Fibroblast of lung (primary cell): Measurements from ENCODE around the gene PNMA6E. TPM values are rescaled to one million over a fixed set of nuclear protein-coding genes. Genes with fewer than 3 reads are reported as not detected.

ENCODE experiments used
- DNase-seq, 2 donors: peaks; one replicate each; pipeline versions ENCODE4 v3.0.0 to v3.0.0-alpha.2; 2010; ENCODE audit warnings: low read depth in 2 of 2
- H2AFZ ChIP-seq: 2 replicates; pipeline ENCODE4 v1.5.1; 2012; ENCODE audit warnings: low read length, control low read depth, inconsistent platforms
- H3K27ac ChIP-seq: 2 replicates; pipeline ENCODE4 v1.5.1; 2011; ENCODE audit warnings: low read length, control low read depth; ENCODE audit not compliant: insufficient read depth
- H3K27me3 ChIP-seq: 2 replicates; pipeline ENCODE4 v1.5.1; 2011; ENCODE audit warnings: mild to moderate bottlenecking, low read length; ENCODE audit not compliant: control insufficient read depth, insufficient read depth
- H3K36me3 ChIP-seq: 2 replicates; pipeline ENCODE4 v1.5.1; 2011; ENCODE audit warnings: low read length; ENCODE audit not compliant: control insufficient read depth, insufficient read depth
- H3K4me1 ChIP-seq: 2 replicates; pipeline ENCODE4 v1.5.1; 2011; ENCODE audit warnings: low read length; ENCODE audit not compliant: control insufficient read depth, insufficient read depth; ENCODE audit errors: extremely low read depth
- H3K4me2 ChIP-seq: 2 replicates; pipeline ENCODE4 v1.5.1; 2011; ENCODE audit warnings: low read length, control low read depth; ENCODE audit not compliant: insufficient read depth; ENCODE audit errors: extremely low read depth
- H3K4me3 ChIP-seq, 4 experiments: fragments of 200-600 bp in 1 of 4; sonication (generic) in 1 of 4; replicated peaks in 1 of 4; 2 replicates each; pipeline ENCODE4 v1.5.1; 2011 to 2016; ENCODE audit warnings: low read length in 4 of 4, low read depth in 3 of 4, mild to moderate bottlenecking in 3 of 4, control low read depth in 2 of 4, inconsistent platforms in 1 of 4, mixed read lengths in 1 of 4; ENCODE audit not compliant: insufficient read depth in 1 of 4; ENCODE audit errors: control extremely low read depth in 1 of 4
- H3K79me2 ChIP-seq: 2 replicates; pipeline ENCODE4 v1.5.1; 2012; ENCODE audit warnings: mild to moderate bottlenecking, low read length, inconsistent platforms; ENCODE audit not compliant: control insufficient read depth, insufficient read depth
- H3K9ac ChIP-seq: 2 replicates; pipeline ENCODE4 v1.5.1; 2011; ENCODE audit warnings: mild to moderate bottlenecking, low read length, control low read depth; ENCODE audit not compliant: insufficient read depth
- H3K9me3 ChIP-seq: 2 replicates; pipeline ENCODE4 v1.5.1; 2012; ENCODE audit warnings: low read depth, low read length; ENCODE audit not compliant: control insufficient read depth, insufficient read depth
- H4K20me1 ChIP-seq: 2 replicates; pipeline ENCODE4 v1.5.1; 2011; ENCODE audit warnings: low read length; ENCODE audit not compliant: control insufficient read depth, insufficient read depth; ENCODE audit errors: extremely low read depth
- CTCF ChIP-seq, 2 donors: IDR thresholded peaks in 1 of 2; conservative IDR thresholded peaks in 1 of 2; 1 replicate in 1 of 2; 2 replicates in 1 of 2; pipeline ENCODE4 v1.5.1; 2011 to 2012; ENCODE audit warnings: low read length in 2 of 2, control low read depth in 1 of 2, inconsistent platforms in 1 of 2, low read depth in 1 of 2, mild to moderate bottlenecking in 1 of 2
- EZH2 ChIP-seq: IDR thresholded peaks from 2 replicates; pipeline ENCODE4 v1.5.1; 2012; ENCODE audit warnings: low read length, control low read depth, mild to moderate bottlenecking; ENCODE audit errors: missing control alignments
- polyA plus RNA-seq, 2 donors: library from polyadenylated mRNA; depleted of rRNA in 1 of 2; stranded (reverse) in 1 of 2; unstranded in 1 of 2; fragments of >200 nt; gene quantifications; 2 replicates each; pipeline ENCODE4 v1.2.1, GENCODE V29; 2011 to 2012; ENCODE audit warnings: missing spikeins in 1 of 2
- total RNA-seq: library from RNA; depleted of rRNA; stranded (reverse); fragments of >200 nt; gene quantifications from 2 replicates; pipeline ENCODE4 v1.2.1, GENCODE V29; 2014

PNMA6E gene
- total and polyA plus RNA-seq, 2 donors (not counting 1 experiment from before 2014, with no cell fraction given): not detected

GRCh38 chrX:153408871-153409351, 7.8 kb upstream of the PNMA6E start:
- TF ChIP-seq EZH2 (no peak), CTCF (conservative IDR thresholded peaks at IDR 0.05 in 1 of 2, IDR thresholded peaks at IDR 0.05 in 1 of 2; ENCODE audit: low read depth in 1 of 2, low read length in 2 of 2) (no peak)
- Histone ChIP-seq H3K9me3 (no peaks in the 10 kb centered on the region), H2AFZ (no peak overlapping the region), H4K20me1 (no peaks in the 10 kb centered on the region), H3K79me2 (no peaks in the 10 kb centered on the region), H3K4me2 (no peak overlapping the region), H3K36me3 (no peaks in the 10 kb centered on the region), H3K4me3 (no peak overlapping the region), H3K27me3 (peaks cover 5% of the 10 kb centered on the region), H3K9ac (no peak overlapping the region), H3K4me1 (no peaks in the 10 kb centered on the region), H3K27ac (no peak overlapping the region)
- DNase-seq: no peak

- Histone ChIP-seq H3K4me1 (no peaks in the 10 kb centered on the region), H3K79me2 (no peaks in the 10 kb centered on the region), H3K36me3 (no peaks in the 10 kb centered on the region), H3K27me3 (peaks cover 5% of the 10 kb centered on the region), H4K20me1 (no peaks in the 10 kb centered on the region), H3K9me3 (no peaks in the 10 kb centered on the region), H3K4me3 (no peak overlapping the region), H3K4me2 (no peak overlapping the region), H3K9ac (no peak overlapping the region), H3K27ac (no peak overlapping the region), H2AFZ (no peak overlapping the region)
- TF ChIP-seq EZH2: no peak
- TF ChIP-seq CTCF (conservative IDR thresholded peaks at IDR 0.05 in 1 of 2, IDR thresholded peaks at IDR 0.05 in 1 of 2; ENCODE audit: low read depth in 1 of 2, low read length in 2 of 2): no peak
- DNase-seq: no peak
Observed at GRCh38 chrX:153408221-153408721, 7.1 kb upstream of the PNMA6E start.

- no peak overlapping the region for H3K9ac ChIP-seq
- H3K4me3 ChIP-seq: no peak overlapping the region
- no peak overlapping the region for H3K27ac ChIP-seq
- peaks cover 4% of the 10 kb centered on the region for H3K27me3 ChIP-seq
- H3K79me2 ChIP-seq: no peaks in the 10 kb centered on the region
- H4K20me1 ChIP-seq: no peaks in the 10 kb centered on the region
- no peaks in the 10 kb centered on the region for H3K36me3 ChIP-seq
- no peaks in the 10 kb centered on the region for H3K4me1 ChIP-seq
- TF ChIP-seq CTCF (conservative IDR thresholded peaks at IDR 0.05 in 1 of 2, IDR thresholded peaks at IDR 0.05 in 1 of 2; ENCODE audit: low read depth in 1 of 2, low read length in 2 of 2) (no peak), EZH2 (no peak)
- DNase-seq: no peak
- no peak overlapping the region for H3K4me2 ChIP-seq
- H2AFZ ChIP-seq: no peak overlapping the region
- H3K9me3 ChIP-seq: no peaks in the 10 kb centered on the region
Observed at GRCh38 chrX:153407736-153408135, 6.6 kb upstream of the PNMA6E start.
